GM23248 (cell line): Measurements from ENCODE around the gene SPATA31D4. TPM values are rescaled to one million over a fixed set of nuclear protein-coding genes. Genes with fewer than 3 reads are reported as not detected.
A peak's percentile ranks its signal among the peaks of the same experiment; 100 is the strongest.

ENCODE experiments used
- DNase-seq: peaks from one replicate; pipeline ENCODE4 v3.0.0-alpha.2; 2015
- H2AFZ ChIP-seq: fragments of 200-600 bp; sonication (generic); 2 replicates; pipeline ENCODE4 v1.6.1; 2016; ENCODE audit warnings: antibody characterized with exemption
- H3F3A ChIP-seq: fragments of 200-600 bp; sonication (generic); 2 replicates; pipeline ENCODE4 v1.6.1; 2016; ENCODE audit warnings: mild to moderate bottlenecking, antibody characterized with exemption, mixed run types; ENCODE audit not compliant: insufficient read depth
- H3K27ac ChIP-seq: fragments of 200-600 bp; sonication (generic); 2 replicates; pipeline ENCODE4 v1.5.1; 2016; ENCODE audit warnings: mild to moderate bottlenecking
- H3K27me3 ChIP-seq: fragments of 200-600 bp; sonication (generic); replicated peaks from 2 replicates; pipeline ENCODE4 v1.6.1; 2016; ENCODE audit warnings: mild to moderate bottlenecking; ENCODE audit not compliant: insufficient read depth
- H3K36me3 ChIP-seq: fragments of 200-600 bp; sonication (generic); 2 replicates; pipeline ENCODE4 v1.6.1; 2016; ENCODE audit warnings: low read depth, mild to moderate bottlenecking
- H3K4me1 ChIP-seq: fragments of 200-600 bp; sonication (generic); 2 replicates; pipeline ENCODE4 v1.6.1; 2016; ENCODE audit warnings: mild to moderate bottlenecking; ENCODE audit not compliant: insufficient read depth
- H3K4me2 ChIP-seq: fragments of 200-600 bp; sonication (generic); one replicate; pipeline ENCODE4 v1.6.1; 2016; ENCODE audit warnings: mild to moderate bottlenecking; ENCODE audit not compliant: unreplicated experiment
- H3K4me3 ChIP-seq: fragments of 200-600 bp; sonication (generic); 2 replicates; pipeline ENCODE4 v1.5.1; 2016; ENCODE audit warnings: mild to moderate bottlenecking
- H3K79me2 ChIP-seq: fragments of 200-600 bp; sonication (generic); 2 replicates; pipeline ENCODE4 v1.6.1; 2016; ENCODE audit warnings: mild to moderate bottlenecking; ENCODE audit not compliant: insufficient read depth
- H3K9ac ChIP-seq: fragments of 200-600 bp; sonication (generic); 2 replicates; pipeline ENCODE4 v1.6.1; 2016; ENCODE audit warnings: mild to moderate bottlenecking
- H3K9me2 ChIP-seq: fragments of 200-600 bp; sonication (generic); 2 replicates; pipeline ENCODE4 v1.6.1; 2016; ENCODE audit warnings: mixed run types, mild to moderate bottlenecking, moderate library complexity; ENCODE audit not compliant: insufficient read depth
- H3K9me3 ChIP-seq: fragments of 200-600 bp; sonication (generic); one replicate; pipeline ENCODE4 v1.6.1; 2017; ENCODE audit warnings: low read depth
- H4K20me1 ChIP-seq: fragments of 200-600 bp; sonication (generic); 2 replicates; pipeline ENCODE4 v1.6.0; 2016; ENCODE audit not compliant: insufficient read depth
- EZH2 ChIP-seq: fragments of 200-600 bp; sonication (generic); IDR thresholded peaks from 2 replicates; pipeline ENCODE4 v1.6.1; 2018; ENCODE audit warnings: antibody characterized with exemption, mild to moderate bottlenecking; ENCODE audit not compliant: insufficient read depth, poor library complexity, severe bottlenecking
- EZH2phosphoT487 ChIP-seq: fragments of 200-600 bp; sonication (generic); IDR thresholded peaks from 2 replicates; pipeline ENCODE4 v1.6.1; 2018; ENCODE audit warnings: antibody characterized with exemption, moderate library complexity, mild to moderate bottlenecking, low read depth; ENCODE audit not compliant: insufficient read depth
- WGBS, 2 experiments: methylation state at CpG; one replicate each; pipeline ENCODE4 v1.1.6; 2015 to 2017; ENCODE audit warnings: low lambda C conversion rate in 2 of 2, low coverage in 1 of 2; ENCODE audit errors: missing lambda C conversion rate in 2 of 2; 5-methylcytosine and 5-hydroxymethylcytosine counted together
- in situ Hi-C: fragments of 300-500 bp; cut with MboI; formaldehyde crosslinking; loops from 2 replicates; pipeline ENCODE4 v1.15.0; 2020
- polyA plus RNA-seq: library from polyadenylated mRNA; unstranded; fragments of >200 nt; fragmentation: Nextera tagmentation; extraction: Ambion mirVana; gene quantifications from 2 replicates; pipeline ENCODE4 v1.2.1, GENCODE V29; 2016
- small RNA-seq: library from RNA; depleted of rRNA; stranded (forward); fragments of <200 nt; gene quantifications from one replicate; pipeline ENCODE3, GENCODE V24; 2014; ENCODE audit warnings: low read depth, low replicate concordance
- total RNA-seq: library from RNA; depleted of rRNA; stranded (reverse); fragments of >200 nt; shearing (Covaris generic); gene quantifications from 2 replicates; pipeline ENCODE4 v1.2.3, GENCODE V29; 2014; rRNA removed

The SPATA31D4 gene
- total and polyA plus RNA-seq, 2 experiments from 2014 or later: not detected

GRCh38 chr9:81980568-81980967 lies 52.3 kb downstream of the SPATA31D4 start:
- H3K79me2 ChIP-seq: no peaks in the 10 kb centered on the region
- H3K4me2 ChIP-seq: peak overlapping the region; percentile 28
- H3F3A ChIP-seq: 0 out of 2 replicates have a peak, but pooled peaks cover 9% of the 10 kb centered on the region
- DNase-seq: peak; percentile 49
- H3K27ac ChIP-seq: no peak overlapping the region
- no peaks in the 10 kb centered on the region for H3K9me3 ChIP-seq
- TF ChIP-seq EZH2 (no peak), EZH2phosphoT487 (no peak)
- no peaks in the 10 kb centered on the region for H4K20me1 ChIP-seq
- peaks cover 24% of the 10 kb centered on the region for H3K4me1 ChIP-seq
- H3K9ac ChIP-seq: no peak overlapping the region
- H3K4me3 ChIP-seq: no peak overlapping the region
- H2AFZ ChIP-seq: no peak overlapping the region
- no peaks in the 10 kb centered on the region for H3K27me3 ChIP-seq
- H3K9me2 ChIP-seq: no peaks in the 10 kb centered on the region
- H3K36me3 ChIP-seq: no peaks in the 10 kb centered on the region
- in situ Hi-C loops: no loop called here

- no peak for DNase-seq
- WGBS, 2 experiments: 79 to 85% methylated on average over 4 of the region's 4 CpGs
- Histone ChIP-seq H2AFZ (no peak overlapping the region), H3K36me3 (no peaks in the 10 kb centered on the region), H4K20me1 (no peaks in the 10 kb centered on the region), H3K27ac (no peak overlapping the region), H3K9me3 (no peaks in the 10 kb centered on the region), H3K4me1 (peaks cover 24% of the 10 kb centered on the region), H3K9ac (no peak overlapping the region), H3K4me2 (no peak overlapping the region), H3K79me2 (no peaks in the 10 kb centered on the region), H3F3A (0 out of 2 replicates have a peak, but pooled peaks cover 9% of the 10 kb centered on the region), H3K4me3 (no peak overlapping the region), H3K9me2 (no peaks in the 10 kb centered on the region), H3K27me3 (no peaks in the 10 kb centered on the region)
- in situ Hi-C loops: no loop called here
- no peak for TF ChIP-seq EZH2phosphoT487
- no peak for TF ChIP-seq EZH2
Observed at GRCh38 chr9:81981883-81982282, 53.7 kb downstream of the SPATA31D4 start.

Small RNAs within 50 kb of the gene (small RNA-seq; reads per million reads assigned to genes)
- gene RF00189 (0.19 reads per million), gene RNA5SP287 (not detected)

Other genes with a start within 250 kb of the SPATA31D4 start
- gene TLE1, start 238.9 kb upstream of the SPATA31D4 start, total RNA-seq: 14.4 and 16.7 TPM in 2 replicates
- gene TLE1, start 238.9 kb upstream of the SPATA31D4 start, polyA plus RNA-seq: 6.4 TPM in 2 replicates
- not detected in 2 replicates for gene SPATA31D3, start 15.1 kb downstream of the SPATA31D4 start, total RNA-seq
- gene SPATA31D3, start 15.1 kb downstream of the SPATA31D4 start, polyA plus RNA-seq: not detected in 2 replicates
- gene SPATA31D1, start 60.3 kb downstream of the SPATA31D4 start, total RNA-seq: not detected in 2 replicates
- gene SPATA31D1, start 60.3 kb downstream of the SPATA31D4 start, polyA plus RNA-seq: not detected in 2 replicates